OCI-M1 (cell line): ENCODE measurements around the gene PCARE.

ENCODE experiments used
- DNase-seq: peaks from one replicate; lab custom pipeline; 2025; lab: John Stamatoyannopoulos, UW

PCARE gene

GRCh38 chr2:29096969-29097368 is 22.6 kb upstream of the PCARE start:
- DNase-seq = no peak

- DNase-seq = peak; percentile 14
Observed at GRCh38 chr2:29090311-29090710, 16.0 kb upstream of the PCARE start.

- no peak for DNase-seq
Observed at GRCh38 chr2:29084554-29084953, 10.2 kb upstream of the PCARE start.

- DNase-seq = no peak
Observed at GRCh38 chr2:29082804-29083495, 8.6 kb upstream of the PCARE start.

GRCh38 chr2:29080886-29081743 is 6.8 kb upstream of the PCARE start:
- DNase-seq = no peak

GRCh38 chr2:29079887-29080286 is 5.6 kb upstream of the PCARE start:
- no peak for DNase-seq

GRCh38 chr2:29075894-29076705 is 1.8 kb upstream of the PCARE start:
- DNase-seq = no peak

- DNase-seq = no peak
Observed at GRCh38 chr2:29073933-29074332, 390 bp downstream of the PCARE start.

GRCh38 chr2:29072971-29073725 is 1.2 kb downstream of the PCARE start:
- no peak for DNase-seq

- DNase-seq = no peak
Observed at GRCh38 chr2:29072251-29072650, 2.1 kb downstream of the PCARE start.

GRCh38 chr2:29071032-29071975 is 3.0 kb downstream of the PCARE start:
- DNase-seq = no peak

- no peak for DNase-seq
Observed at GRCh38 chr2:29070526-29070925, 3.8 kb downstream of the PCARE start.

- no peak for DNase-seq
Observed at GRCh38 chr2:29068513-29068912, 5.8 kb downstream of the PCARE start.

GRCh38 chr2:29066997-29067605 is 7.2 kb downstream of the PCARE start:
- DNase-seq = no peak

GRCh38 chr2:29066271-29066860 is 8.0 kb downstream of the PCARE start:
- no peak for DNase-seq

GRCh38 chr2:29065068-29065811 is 9.1 kb downstream of the PCARE start:
- no peak for DNase-seq

GRCh38 chr2:29064746-29065067 is 9.6 kb downstream of the PCARE start:
- no peak for DNase-seq

- no peak for DNase-seq
Observed at GRCh38 chr2:29064346-29064715, 10.0 kb downstream of the PCARE start.

- DNase-seq = no peak
Observed at GRCh38 chr2:29063646-29064345, 10.5 kb downstream of the PCARE start.
